HEK293 (cell line): ENCODE results near the gene FLT3LG.

ENCODE experiments used
- CTCF ChIA-PET: fragments of 350-600 bp; formaldehyde crosslinking; extraction: SDS; loops from one replicate; lab custom pipeline; 2021; ENCODE audit warnings: antibody characterized with exemption; lab: Yijun Ruan, JAX
- POLR2A ChIA-PET: fragments of 300-600 bp; formaldehyde crosslinking; extraction: SDS; loops from one replicate; lab custom pipeline; 2020; ENCODE audit warnings: antibody characterized with exemption, inconsistent platforms; lab: Yijun Ruan, JAX
- H3K27ac ChIP-seq: fragments of 200-500 bp; sonication (Bioruptor generic); 2 replicates; pipeline ENCODE4 v1.5.1; 2014; ENCODE audit warnings: low read depth, low read length, control low read depth, inconsistent platforms; ENCODE audit errors: extremely low read depth
- H3K36me3 ChIP-seq, 2 experiments: fragments of 200-500 bp in 1 of 2; sonication (Bioruptor generic) in 1 of 2; 1 replicate in 1 of 2; 2 replicates in 1 of 2; pipeline ENCODE4 v1.5.1; 2014 to 2017; ENCODE audit warnings: inconsistent platforms in 2 of 2, low read length in 2 of 2; ENCODE audit not compliant: control insufficient read depth in 2 of 2, insufficient read depth in 1 of 2
- H3K4me1 ChIP-seq: fragments of 200-500 bp; sonication (Bioruptor generic); 2 replicates; pipeline ENCODE4 v1.5.1; 2014; ENCODE audit warnings: mild to moderate bottlenecking, low read length, inconsistent platforms; ENCODE audit not compliant: control insufficient read depth, insufficient read depth
- H3K4me3 ChIP-seq: 2 replicates; pipeline ENCODE4 v1.5.1; 2011; ENCODE audit warnings: low read depth, mild to moderate bottlenecking, control low read depth, low read length, moderate library complexity
- H3K9me3 ChIP-seq: fragments of 200-500 bp; sonication (Bioruptor generic); 2 replicates; pipeline ENCODE4 v1.5.1; 2014; ENCODE audit warnings: low read depth, low read length, inconsistent platforms; ENCODE audit not compliant: control insufficient read depth, insufficient read depth
- BCL11B ChIP-seq: fragments of 450-650 bp; formaldehyde crosslinking; IDR thresholded peaks from 2 replicates; pipeline ENCODE4 v1.5.1; 2016; ENCODE audit warnings: low read depth, missing biosample characterization, missing genetic modification characterization
- EGR2 ChIP-seq: fragments of 450-650 bp; formaldehyde crosslinking; IDR thresholded peaks from 2 replicates; pipeline ENCODE4 v1.5.1; 2016; ENCODE audit warnings: low read depth, missing biosample characterization, missing genetic modification characterization
- GFI1B ChIP-seq: fragments of 450-650 bp; formaldehyde crosslinking; IDR thresholded peaks from 2 replicates; pipeline ENCODE4 v1.5.1; 2016; ENCODE audit warnings: missing biosample characterization, missing genetic modification characterization
- GLIS2 ChIP-seq: fragments of 450-650 bp; formaldehyde crosslinking; IDR thresholded peaks from 2 replicates; pipeline ENCODE4 v1.5.1; 2016; ENCODE audit warnings: missing biosample characterization, missing genetic modification characterization
- IKZF3 ChIP-seq: fragments of 450-650 bp; IDR thresholded peaks from 2 replicates; pipeline ENCODE4 v1.5.0; 2018; ENCODE audit warnings: missing biosample characterization, mild to moderate bottlenecking, missing genetic modification characterization, moderate library complexity
- KLF1 ChIP-seq: fragments of 450-650 bp; formaldehyde crosslinking; IDR thresholded peaks from 2 replicates; pipeline ENCODE4 v1.5.1; 2016; ENCODE audit warnings: missing biosample characterization, missing genetic modification characterization
- KLF8 ChIP-seq: fragments of 450-650 bp; formaldehyde crosslinking; IDR thresholded peaks from 2 replicates; pipeline ENCODE4 v1.5.1; 2016; ENCODE audit warnings: missing biosample characterization, missing genetic modification characterization
- SALL2 ChIP-seq: fragments of 450-650 bp; formaldehyde crosslinking; IDR thresholded peaks from 2 replicates; pipeline ENCODE4 v1.5.0; 2017; ENCODE audit warnings: missing biosample characterization, mild to moderate bottlenecking, missing genetic modification characterization, borderline replicate concordance
- SCRT2 ChIP-seq: fragments of 450-650 bp; formaldehyde crosslinking; IDR thresholded peaks from 2 replicates; pipeline ENCODE4 v1.5.1; 2016; ENCODE audit warnings: missing biosample characterization, missing genetic modification characterization
- SP2 ChIP-seq: fragments of 450-650 bp; formaldehyde crosslinking; IDR thresholded peaks from 2 replicates; pipeline ENCODE4 v1.5.1; 2016; ENCODE audit warnings: missing biosample characterization, missing genetic modification characterization
- ZBTB17 ChIP-seq: fragments of 450-650 bp; formaldehyde crosslinking; IDR thresholded peaks from 2 replicates; pipeline ENCODE4 v1.5.1; 2016; ENCODE audit warnings: missing biosample characterization, missing genetic modification characterization
- ZFHX2 ChIP-seq: fragments of 450-650 bp; formaldehyde crosslinking; conservative IDR thresholded peaks from 2 replicates; pipeline ENCODE4 v1.5.1; 2016; ENCODE audit warnings: missing biosample characterization, missing genetic modification characterization
- ZNF2 ChIP-seq: fragments of 450-650 bp; formaldehyde crosslinking; IDR thresholded peaks from 2 replicates; pipeline ENCODE4 v1.5.1; 2016; ENCODE audit warnings: missing biosample characterization, missing genetic modification characterization
- ZNF24 ChIP-seq: fragments of 450-650 bp; formaldehyde crosslinking; IDR thresholded peaks from 2 replicates; pipeline ENCODE4 v1.5.1; 2016; ENCODE audit warnings: missing biosample characterization, missing genetic modification characterization
- ZNF266 ChIP-seq: fragments of 450-650 bp; formaldehyde crosslinking; IDR thresholded peaks from 2 replicates; pipeline ENCODE4 v1.5.1; 2016; ENCODE audit warnings: missing biosample characterization, missing genetic modification characterization, low read depth
- ZNF350 ChIP-seq: fragments of 450-650 bp; formaldehyde crosslinking; IDR thresholded peaks from 2 replicates; pipeline ENCODE4 v1.5.0; 2017; ENCODE audit warnings: missing biosample characterization, mild to moderate bottlenecking, missing genetic modification characterization
- ZNF391 ChIP-seq: fragments of 450-650 bp; formaldehyde crosslinking; IDR thresholded peaks from 2 replicates; pipeline ENCODE4 v1.5.1; 2016; ENCODE audit warnings: low read depth, missing biosample characterization, missing genetic modification characterization, borderline replicate concordance
- ZNF404 ChIP-seq: fragments of 450-650 bp; formaldehyde crosslinking; IDR thresholded peaks from 2 replicates; pipeline ENCODE4 v1.5.1; 2017; ENCODE audit warnings: missing biosample characterization, missing genetic modification characterization
- ZNF423 ChIP-seq: fragments of 450-650 bp; formaldehyde crosslinking; IDR thresholded peaks from 2 replicates; pipeline ENCODE4 v1.5.1; 2016; ENCODE audit warnings: missing biosample characterization, missing genetic modification characterization
- ZNF561 ChIP-seq: fragments of 450-650 bp; IDR thresholded peaks from 2 replicates; pipeline ENCODE4 v1.5.1; 2018; ENCODE audit warnings: missing biosample characterization, missing genetic modification characterization, borderline replicate concordance
- ZNF571 ChIP-seq: fragments of 450-650 bp; formaldehyde crosslinking; IDR thresholded peaks from 2 replicates; pipeline ENCODE4 v1.5.0; 2017; ENCODE audit warnings: missing biosample characterization, missing genetic modification characterization
- ZNF629 ChIP-seq: fragments of 450-650 bp; formaldehyde crosslinking; IDR thresholded peaks from 2 replicates; pipeline ENCODE4 v1.5.1; 2017; ENCODE audit warnings: missing biosample characterization, missing genetic modification characterization
- ZNF660 ChIP-seq: fragments of 450-650 bp; IDR thresholded peaks from 2 replicates; pipeline ENCODE4 v1.5.1; 2018; ENCODE audit warnings: missing biosample characterization, mild to moderate bottlenecking, missing genetic modification characterization
- ZNF707 ChIP-seq: fragments of 450-650 bp; formaldehyde crosslinking; IDR thresholded peaks from 2 replicates; pipeline ENCODE4 v1.5.1; 2016; ENCODE audit warnings: missing biosample characterization, missing genetic modification characterization
- ZNF768 ChIP-seq: fragments of 450-650 bp; formaldehyde crosslinking; IDR thresholded peaks from 2 replicates; pipeline ENCODE4 v1.5.1; 2018; ENCODE audit warnings: missing biosample characterization, mild to moderate bottlenecking, missing genetic modification characterization
- ZNF785 ChIP-seq: fragments of 450-650 bp; formaldehyde crosslinking; IDR thresholded peaks from 2 replicates; pipeline ENCODE4 v1.5.1; 2016; ENCODE audit warnings: missing biosample characterization, missing genetic modification characterization
- ZNF837 ChIP-seq: fragments of 450-650 bp; formaldehyde crosslinking; IDR thresholded peaks from 2 replicates; pipeline ENCODE4 v1.5.1; 2016; ENCODE audit warnings: missing biosample characterization, missing genetic modification characterization
- ZNF843 ChIP-seq: fragments of 450-650 bp; formaldehyde crosslinking; IDR thresholded peaks from 2 replicates; pipeline ENCODE4 v1.5.1; 2016; ENCODE audit warnings: missing biosample characterization, missing genetic modification characterization
- TF ChIP-seq, protein P1 (sequence below): fragments of 450-650 bp; formaldehyde crosslinking; IDR thresholded peaks from 2 replicates; pipeline ENCODE4 v1.5.1; 2016; ENCODE audit warnings: missing biosample characterization, missing genetic modification characterization
- TF ChIP-seq, protein P2 (sequence below): fragments of 450-650 bp; formaldehyde crosslinking; IDR thresholded peaks from 2 replicates; pipeline ENCODE4 v1.5.1; 2017; ENCODE audit warnings: missing biosample characterization, missing genetic modification characterization
- TF ChIP-seq, protein P3 (sequence below): fragments of 450-650 bp; formaldehyde crosslinking; conservative IDR thresholded peaks from 2 replicates; pipeline ENCODE4 v1.5.1; 2016; ENCODE audit warnings: low read depth, missing biosample characterization, missing genetic modification characterization

The FLT3LG gene

DNA sequence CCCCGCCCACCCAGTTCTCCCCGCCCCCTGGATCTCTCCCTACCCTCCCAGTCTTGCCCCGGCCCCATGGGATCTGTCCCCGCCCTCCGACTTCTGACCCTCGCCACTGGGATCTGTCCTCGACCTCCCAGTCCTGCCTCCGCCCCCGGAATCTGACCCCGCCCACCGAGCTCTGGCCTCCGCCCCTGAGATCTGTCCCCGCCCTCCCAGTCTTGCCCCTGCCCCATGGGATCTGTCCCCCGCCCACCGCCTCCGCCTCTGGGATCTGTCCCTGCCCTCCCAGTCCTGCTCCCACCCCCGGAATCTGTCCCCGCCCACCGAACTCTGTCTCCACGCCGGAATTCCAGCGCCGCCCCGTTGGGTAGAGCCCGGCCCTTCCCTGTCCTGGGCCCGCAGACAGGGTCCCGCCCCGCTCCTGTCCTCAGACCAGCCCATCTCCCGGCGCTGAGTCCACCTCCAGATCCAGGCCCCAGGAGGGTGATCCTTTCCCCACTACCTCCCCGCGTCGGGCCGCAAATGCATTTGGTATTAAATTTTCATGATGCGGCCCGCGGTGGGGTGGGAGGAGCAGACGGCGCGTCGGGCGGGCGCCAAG is 31.1 kb upstream of the FLT3LG start (continued):
- no peak for TF ChIP-seq ZNF423 (tag by site-specific recombination)
- TF ChIP-seq ZNF837 (tag by site-specific recombination), result no peak
- no peak for TF ChIP-seq ZBTB17 (tag by site-specific recombination)
- TF ChIP-seq SP2, result peak; percentile 67
- no peak for TF ChIP-seq ZNF2 (tag by site-specific recombination)
- no peak for TF ChIP-seq GFI1B (tag by site-specific recombination)
- TF ChIP-seq ZNF350 (tag by site-specific recombination), result no peak
- TF ChIP-seq IKZF3, result peak; percentile 86
- TF ChIP-seq ZNF266 (tag by site-specific recombination), result no peak
- no peak for TF ChIP-seq GLIS2
- peak; percentile 23; the same call in 1 of the 2 replicates for TF ChIP-seq ZNF561 (tag by site-specific recombination)
- peak; percentile 90 for TF ChIP-seq KLF1 (tag by site-specific recombination)
- peak; percentile 36 for TF ChIP-seq ZFHX2 (tag by site-specific recombination)

DNA sequence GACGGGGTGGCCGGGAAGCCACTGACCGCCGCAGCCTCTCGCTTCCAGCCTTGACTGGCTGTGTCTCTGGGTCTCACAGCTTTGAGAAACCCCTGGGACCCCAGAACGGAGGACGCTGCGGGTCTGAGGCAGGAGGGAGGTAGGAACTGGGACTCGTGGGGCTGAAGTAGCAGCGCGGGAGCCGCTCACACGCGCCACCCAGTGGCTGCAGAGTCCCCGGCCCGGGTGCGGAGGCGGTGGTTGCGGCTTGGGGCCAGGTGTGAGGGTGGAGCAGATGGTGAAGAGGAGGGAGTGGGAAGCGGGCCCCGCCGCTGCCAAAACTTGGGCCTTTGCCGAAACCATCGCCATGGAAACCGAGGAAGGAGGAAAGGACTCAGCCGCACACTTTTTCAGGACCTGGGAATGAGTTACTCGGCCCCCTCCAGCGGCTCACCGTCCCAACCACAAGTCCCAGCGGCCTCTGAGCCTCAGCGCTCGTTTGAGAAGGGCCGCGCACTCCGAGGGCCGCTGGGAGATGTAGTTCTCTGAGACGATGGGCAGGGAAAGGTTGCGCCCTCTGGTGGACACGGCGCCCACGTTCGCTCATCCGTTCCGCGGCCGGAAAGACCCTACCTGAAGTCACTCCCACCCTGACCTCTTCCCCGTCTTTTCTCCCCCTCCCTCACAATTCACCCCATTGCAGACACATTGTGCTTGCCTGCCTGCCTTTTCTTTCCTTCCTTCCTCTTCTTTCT is 30.5 kb upstream of the FLT3LG start:
- Histone ChIP-seq H3K36me3 (peaks cover 3 to 23% of the 10 kb centered on the region in 2 experiments), H3K9me3 (no peaks in the 10 kb centered on the region), H3K4me3 (peak overlapping the region; percentile 60), H3K27ac (peak overlapping the region; percentile 50), H3K4me1 (peaks cover 7% of the 10 kb centered on the region)
- ChIA-PET CTCF (interaction anchor here (0.6 to 3.2 kb wide), 27 partner anchors 8 to 914 kb away, joined by 3 to 59 read pairs (median 4); partner anchors contain the start of genes GFY and PIH1D1), POLR2A (interaction anchor here (0.6 to 2.3 kb wide), 8 partner anchors 9 to 712 kb away, joined by 3 to 28 read pairs (median 4); partner anchors contain the start of genes ALDH16A1, PIH1D1 and TEAD2)
- TF ChIP-seq IKZF3 (0 out of 2 replicates have a peak, but pooled peaks have one; percentile 49), ZNF571 (tag by site-specific recombination) (no peak), KLF8 (tag by site-specific recombination) (peak; percentile 97), ZNF768 (tag by site-specific recombination) (no peak), BCL11B (tag by site-specific recombination) (peak; percentile 56; the same call in 1 of the 2 replicates), SALL2 (tag by site-specific recombination) (no peak), ZNF24 (tag by site-specific recombination) (0 out of 2 replicates have a peak, but pooled peaks have one; percentile 74), EGR2 (tag by site-specific recombination) (peak; percentile 99), ZNF404 (tag by site-specific recombination) (no peak), SCRT2 (0 out of 2 replicates have a peak, but pooled peaks have one; percentile 25), ZNF707 (no peak), ZNF629 (tag by site-specific recombination) (peak; percentile 69), ZNF660 (tag by site-specific recombination) (peak; percentile 54), ZNF843 (tag by site-specific recombination) (peak; percentile 23; the same call in 1 of the 2 replicates), ZNF391 (tag by site-specific recombination) (peak; percentile 60; the same call in 1 of the 2 replicates), ZNF785 (peak; percentile 21)
- TF ChIP-seq, protein P1, sequence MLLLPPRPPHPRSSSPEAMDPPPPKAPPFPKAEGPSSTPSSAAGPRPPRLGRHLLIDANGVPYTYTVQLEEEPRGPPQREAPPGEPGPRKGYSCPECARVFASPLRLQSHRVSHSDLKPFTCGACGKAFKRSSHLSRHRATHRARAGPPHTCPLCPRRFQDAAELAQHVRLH (tag by site-specific recombination), result no peak
- TF ChIP-seq, protein P2, sequence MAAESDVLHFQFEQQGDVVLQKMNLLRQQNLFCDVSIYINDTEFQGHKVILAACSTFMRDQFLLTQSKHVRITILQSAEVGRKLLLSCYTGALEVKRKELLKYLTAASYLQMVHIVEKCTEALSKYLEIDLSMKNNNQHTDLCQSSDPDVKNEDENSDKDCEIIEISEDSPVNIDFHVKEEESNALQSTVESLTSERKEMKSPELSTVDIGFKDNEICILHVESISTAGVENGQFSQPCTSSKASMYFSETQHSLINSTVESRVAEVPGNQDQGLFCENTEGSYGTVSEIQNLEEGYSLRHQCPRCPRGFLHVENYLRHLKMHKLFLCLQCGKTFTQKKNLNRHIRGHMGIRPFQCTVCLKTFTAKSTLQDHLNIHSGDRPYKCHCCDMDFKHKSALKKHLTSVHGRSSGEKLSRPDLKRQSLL (tag by site-specific recombination), result 0 out of 2 replicates have a peak, but pooled peaks have one; percentile 38
- TF ChIP-seq, protein P3, sequence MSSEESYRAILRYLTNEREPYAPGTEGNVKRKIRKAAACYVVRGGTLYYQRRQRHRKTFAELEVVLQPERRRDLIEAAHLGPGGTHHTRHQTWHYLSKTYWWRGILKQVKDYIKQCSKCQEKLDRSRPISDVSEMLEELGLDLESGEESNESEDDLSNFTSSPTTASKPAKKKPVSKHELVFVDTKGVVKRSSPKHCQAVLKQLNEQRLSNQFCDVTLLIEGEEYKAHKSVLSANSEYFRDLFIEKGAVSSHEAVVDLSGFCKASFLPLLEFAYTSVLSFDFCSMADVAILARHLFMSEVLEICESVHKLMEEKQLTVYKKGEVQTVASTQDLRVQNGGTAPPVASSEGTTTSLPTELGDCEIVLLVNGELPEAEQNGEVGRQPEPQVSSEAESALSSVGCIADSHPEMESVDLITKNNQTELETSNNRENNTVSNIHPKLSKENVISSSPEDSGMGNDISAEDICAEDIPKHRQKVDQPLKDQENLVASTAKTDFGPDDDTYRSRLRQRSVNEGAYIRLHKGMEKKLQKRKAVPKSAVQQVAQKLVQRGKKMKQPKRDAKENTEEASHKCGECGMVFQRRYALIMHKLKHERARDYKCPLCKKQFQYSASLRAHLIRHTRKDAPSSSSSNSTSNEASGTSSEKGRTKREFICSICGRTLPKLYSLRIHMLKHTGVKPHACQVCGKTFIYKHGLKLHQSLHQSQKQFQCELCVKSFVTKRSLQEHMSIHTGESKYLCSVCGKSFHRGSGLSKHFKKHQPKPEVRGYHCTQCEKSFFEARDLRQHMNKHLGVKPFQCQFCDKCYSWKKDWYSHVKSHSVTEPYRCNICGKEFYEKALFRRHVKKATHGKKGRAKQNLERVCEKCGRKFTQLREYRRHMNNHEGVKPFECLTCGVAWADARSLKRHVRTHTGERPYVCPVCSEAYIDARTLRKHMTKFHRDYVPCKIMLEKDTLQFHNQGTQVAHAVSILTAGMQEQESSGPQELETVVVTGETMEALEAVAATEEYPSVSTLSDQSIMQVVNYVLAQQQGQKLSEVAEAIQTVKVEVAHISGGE, result peak; percentile 88
